HG03565 (cell line): ENCODE data around the gene STK24.
"Not testable (repeated sequence)": the region's sequence is repeated elsewhere in the genome, so short reads cannot be mapped to it uniquely, and the experiment has no call there.

Source experiments
- ATAC-seq: cut with Tn5 transposase; IDR thresholded peaks from one replicate; pipeline ENCODE4 v1.9.1; 2021; ENCODE audit warnings: mild to moderate bottlenecking, moderate library complexity; ENCODE audit not compliant: unreplicated experiment

Gene STK24

DNA sequence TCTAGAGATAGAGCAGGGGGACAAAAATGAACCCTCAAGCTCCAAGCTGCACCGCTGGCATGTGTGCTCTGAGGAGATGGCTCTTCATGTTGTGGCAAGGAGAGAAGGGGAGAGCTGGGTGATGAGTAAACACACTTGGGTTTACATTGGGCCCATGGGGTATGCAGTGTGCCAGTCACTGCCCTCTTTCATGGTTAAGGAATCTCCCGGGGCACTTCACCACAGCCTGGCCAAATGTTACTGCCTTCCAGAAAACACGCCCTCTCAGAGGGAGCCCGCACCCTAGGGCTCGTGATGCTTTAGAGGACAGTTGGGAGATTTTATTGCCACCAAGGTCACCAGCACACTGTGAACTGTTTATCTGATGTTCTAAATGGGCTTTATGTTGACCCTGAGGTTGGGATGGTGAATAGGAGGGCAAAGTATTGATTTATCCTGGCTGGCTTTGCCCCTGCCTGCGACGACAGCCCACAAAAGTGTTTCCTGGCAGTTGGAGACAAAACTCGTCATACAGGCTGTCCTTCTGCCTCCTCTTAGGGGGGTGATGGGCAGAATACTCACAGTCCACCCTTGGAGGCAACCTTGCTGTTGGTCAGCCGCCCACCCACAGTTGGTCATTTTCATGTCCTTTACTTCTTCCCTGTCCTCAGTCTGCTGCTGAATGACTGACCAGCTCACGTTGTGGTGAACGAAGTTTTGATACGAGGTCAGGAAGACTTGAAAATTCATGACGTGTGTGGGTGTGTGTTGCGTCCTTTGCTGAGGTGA is 156.9 kb downstream of the STK24 start:
- ATAC-seq, result no peak

DNA sequence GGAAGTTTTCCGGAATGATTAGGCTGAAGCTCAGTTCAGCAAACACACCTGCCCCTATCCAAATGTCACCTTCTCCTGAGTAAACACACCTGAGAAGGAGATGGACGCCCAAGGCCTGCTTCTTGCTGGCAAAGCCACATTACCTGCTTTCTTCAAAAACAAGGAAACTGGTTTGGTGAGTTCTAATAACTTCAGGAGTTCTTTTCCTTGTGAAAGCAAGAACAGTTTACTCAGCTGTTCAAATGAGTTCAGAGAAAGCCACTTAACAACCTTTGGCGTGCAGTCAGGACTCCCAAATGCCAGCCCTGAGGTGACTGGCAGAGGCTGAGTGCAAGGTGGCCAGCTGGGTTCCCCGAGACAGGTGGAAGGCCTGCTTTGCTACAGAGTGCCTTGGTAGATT is 160.5 kb downstream of the STK24 start:
- ATAC-seq, result no peak

DNA sequence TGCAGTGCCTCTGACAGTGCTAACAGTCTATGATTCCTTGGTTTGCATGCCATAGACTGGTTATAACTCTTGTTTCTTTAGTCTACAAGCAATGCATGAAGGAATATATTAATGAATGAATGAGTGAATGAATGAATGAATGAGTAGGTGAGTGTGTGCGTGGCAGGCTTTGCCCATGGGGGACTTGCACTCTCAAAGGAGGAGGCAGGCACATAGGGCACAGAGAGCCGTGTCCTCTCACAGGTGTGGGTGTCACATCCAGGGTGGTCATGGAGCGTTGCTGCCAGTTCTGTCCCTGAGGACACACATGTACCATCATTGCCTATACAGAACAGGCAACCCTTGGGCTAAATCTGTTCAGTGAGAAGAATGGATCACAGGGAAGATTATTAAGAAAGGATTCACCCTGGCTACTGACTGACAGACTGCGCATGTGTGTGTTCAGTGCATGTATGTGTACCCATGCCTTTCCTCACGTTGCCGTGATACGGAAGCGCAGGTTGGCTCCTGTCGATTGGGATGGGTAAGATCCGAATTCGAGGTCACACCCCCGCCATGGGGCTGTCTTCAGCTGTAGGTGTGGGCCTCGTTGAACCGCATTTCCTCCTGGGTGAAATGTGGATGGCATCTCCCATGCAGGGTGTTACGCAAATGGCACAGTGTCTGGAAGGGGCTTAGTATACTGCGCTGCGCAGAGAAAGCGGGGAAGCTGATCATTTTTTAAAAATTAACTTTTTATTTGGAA is 161.4 kb downstream of the STK24 start:
- ATAC-seq, result no peak

DNA sequence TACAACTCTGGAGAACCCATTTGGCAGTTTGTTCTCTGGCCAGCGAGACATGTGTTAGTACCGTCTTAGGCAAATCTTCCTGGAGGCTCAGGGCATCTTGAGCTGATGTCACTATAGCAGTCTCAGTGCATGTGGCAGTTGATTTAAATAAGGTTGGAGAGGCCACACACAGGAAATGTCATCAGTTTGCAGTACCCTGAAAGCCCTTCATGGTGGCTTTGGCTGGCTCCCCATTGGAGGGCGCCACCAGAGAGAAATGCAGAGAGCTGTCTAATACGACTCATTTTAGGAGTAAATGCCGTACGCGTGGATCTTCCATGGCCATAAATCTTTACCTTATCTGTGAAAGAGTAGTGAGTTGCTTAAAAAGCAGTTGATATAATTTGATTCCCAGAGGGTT is 163.1 kb downstream of the STK24 start:
- ATAC-seq, result no peak

DNA sequence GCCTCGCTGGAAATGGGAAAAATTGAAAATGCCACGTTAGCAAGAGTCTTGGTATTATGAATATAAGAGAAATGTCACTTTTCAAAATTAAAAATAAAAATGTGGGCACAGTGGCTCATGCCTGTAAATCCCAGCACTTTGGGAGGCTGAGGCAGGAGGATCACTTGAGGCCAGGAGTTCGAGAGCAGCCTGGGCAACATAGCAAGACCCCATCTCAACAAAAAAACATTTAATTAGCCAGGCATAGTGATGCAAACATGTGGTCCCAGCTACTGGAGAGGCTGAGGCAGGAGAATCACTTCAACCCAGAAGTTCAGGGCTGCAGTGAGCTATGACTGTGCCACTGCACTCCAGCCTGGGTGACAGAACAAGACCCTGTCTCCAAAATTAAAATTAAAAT is 163.6 kb downstream of the STK24 start:
- not testable (repeated sequence) for ATAC-seq

DNA sequence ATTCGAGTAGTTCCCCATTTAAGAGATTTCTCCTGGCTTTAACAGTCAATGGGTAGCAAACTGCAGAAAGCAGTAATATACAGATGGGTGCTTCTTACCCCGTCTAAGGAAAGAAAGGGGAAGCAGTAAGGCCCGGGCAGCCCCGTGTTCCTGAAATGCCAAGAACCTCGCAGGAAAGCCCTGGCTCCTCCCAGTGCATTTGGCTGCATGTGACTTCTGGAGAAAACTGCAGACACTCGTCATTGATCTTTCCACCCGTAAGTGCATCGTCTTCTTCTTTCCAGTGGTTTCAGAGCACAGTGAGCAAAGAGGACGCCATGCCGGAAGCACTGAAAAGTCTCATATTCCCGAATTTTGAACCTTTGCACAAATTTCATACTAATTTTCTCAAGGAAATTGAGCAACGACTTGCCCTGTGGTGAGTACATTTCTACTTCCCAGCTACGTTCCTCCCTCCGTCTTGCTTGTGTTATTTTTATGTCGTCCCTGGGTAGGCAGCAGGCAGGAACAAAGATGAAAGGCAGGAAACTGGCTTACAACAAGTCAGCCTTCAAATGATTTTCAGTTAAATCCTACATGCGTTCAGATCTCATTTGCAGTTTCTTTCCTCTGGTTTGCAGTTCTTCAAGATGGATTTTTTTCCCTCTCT is 165.2 kb downstream of the STK24 start:
- ATAC-seq, result no peak

DNA sequence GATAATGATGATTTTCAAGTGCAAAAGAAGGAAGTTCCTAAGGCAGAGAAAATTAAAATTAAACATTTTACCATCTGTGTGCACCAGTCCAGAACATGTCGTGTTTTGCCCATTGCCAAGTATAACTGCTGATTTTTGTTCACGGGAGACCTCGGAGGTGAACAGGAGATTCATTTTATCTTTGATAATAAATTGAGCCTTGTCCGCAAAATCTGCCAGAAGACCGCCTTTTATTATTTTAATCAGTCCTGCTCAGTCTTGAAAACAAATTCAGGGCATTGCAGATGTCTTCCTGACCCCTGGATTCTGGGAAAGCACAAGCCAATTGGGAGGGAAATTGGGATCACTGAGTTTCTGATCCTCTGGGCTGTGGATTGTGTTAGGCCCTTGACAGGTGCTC is 165.9 kb downstream of the STK24 start:
- no peak for ATAC-seq

DNA sequence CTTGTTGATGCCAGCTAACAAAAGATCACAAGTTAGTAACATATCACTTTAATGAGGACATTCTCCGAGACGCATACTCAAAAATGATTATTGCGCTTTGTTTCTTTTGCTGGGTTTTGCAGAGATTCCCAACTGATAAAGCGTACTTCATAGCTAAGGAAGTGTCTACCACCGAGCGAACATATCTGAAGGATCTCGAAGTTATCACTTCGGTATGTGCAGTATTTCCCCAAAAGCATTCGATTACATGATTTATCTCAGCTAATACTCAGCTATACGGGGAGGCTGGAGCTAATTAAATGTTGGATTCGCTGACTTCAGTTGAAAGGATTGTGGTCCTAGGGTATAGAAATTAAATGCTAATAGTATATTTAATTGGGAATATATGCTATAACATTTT is 166.3 kb downstream of the STK24 start:
- ATAC-seq, result no peak

DNA sequence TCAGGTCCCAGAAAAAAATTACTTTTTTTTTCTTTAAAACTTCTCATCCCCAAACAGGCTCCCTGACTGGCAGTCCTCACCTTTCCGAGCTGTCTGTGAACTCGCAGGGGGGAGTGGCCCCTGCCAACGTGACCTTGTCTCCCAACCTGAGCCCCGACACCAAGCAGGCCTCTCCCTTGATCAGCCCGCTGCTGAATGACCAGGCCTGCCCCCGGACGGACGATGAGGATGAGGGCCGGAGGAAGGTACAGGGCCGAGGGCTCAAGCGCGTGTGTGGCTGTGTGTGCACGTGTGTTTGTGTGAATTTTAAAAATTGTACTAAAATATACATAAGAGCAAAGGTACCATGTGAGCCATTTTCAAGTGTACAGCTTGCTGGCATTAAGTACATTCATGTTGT is 167.6 kb downstream of the STK24 start:
- ATAC-seq, result no peak

DNA sequence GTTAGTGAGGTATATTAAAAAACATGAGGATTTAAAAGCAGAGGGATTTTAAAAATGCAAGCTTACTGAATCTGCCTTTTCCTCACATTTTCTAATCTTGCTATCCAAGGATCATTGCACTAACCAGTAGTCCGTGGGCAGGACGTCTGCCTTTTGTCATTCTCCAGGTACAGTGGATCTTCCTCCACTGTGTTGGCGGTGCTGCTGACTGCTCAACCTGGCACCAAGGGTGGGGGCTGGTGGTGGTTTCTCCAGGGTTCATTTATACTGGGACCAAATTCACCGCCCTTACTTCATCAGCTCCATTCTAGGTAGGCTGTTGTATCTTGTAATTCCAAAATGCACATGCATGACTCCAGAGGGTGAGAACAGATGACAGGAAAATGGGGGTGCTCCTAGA is 169.3 kb downstream of the STK24 start:
- no peak for ATAC-seq

DNA sequence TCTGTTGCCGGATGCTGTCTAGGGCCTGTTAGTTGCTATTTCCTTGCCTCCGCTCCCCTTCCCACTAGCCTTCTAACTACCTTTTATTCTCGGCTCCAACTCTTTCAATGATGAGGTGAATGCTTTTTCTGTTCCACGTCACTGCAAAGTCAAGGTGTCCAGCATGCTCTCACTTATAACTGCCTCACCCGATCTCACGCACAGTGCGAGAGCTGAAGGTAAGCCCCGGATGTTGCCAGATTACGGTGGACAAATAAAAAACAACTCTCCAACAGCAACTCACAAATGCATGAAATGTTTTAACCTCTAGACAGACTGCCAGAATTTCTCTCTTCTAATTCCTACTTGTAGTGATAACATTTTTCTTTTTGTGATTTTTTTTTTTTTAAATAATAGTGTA is 169.9 kb downstream of the STK24 start:
- ATAC-seq, result no peak

DNA sequence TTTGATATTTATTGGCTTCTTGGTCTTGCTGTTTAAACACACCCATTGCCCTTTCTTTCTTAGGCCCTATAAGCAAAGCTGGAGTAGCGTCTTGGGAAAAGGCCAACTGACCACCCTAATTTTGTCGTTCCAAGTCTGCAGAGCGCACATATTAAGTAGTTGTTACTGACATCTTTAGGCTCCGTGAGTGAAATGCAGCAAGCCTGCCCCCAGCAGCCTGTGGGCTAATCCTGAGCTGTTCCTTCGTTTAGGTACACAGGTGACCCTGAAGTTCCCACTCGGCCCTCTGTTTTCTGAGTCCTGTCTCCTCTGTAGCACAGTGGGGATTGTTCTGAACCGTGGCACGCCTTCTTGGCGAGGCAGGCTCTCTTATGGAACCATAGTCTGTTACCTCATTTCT is 170.5 kb downstream of the STK24 start:
- ATAC-seq, result no peak

DNA sequence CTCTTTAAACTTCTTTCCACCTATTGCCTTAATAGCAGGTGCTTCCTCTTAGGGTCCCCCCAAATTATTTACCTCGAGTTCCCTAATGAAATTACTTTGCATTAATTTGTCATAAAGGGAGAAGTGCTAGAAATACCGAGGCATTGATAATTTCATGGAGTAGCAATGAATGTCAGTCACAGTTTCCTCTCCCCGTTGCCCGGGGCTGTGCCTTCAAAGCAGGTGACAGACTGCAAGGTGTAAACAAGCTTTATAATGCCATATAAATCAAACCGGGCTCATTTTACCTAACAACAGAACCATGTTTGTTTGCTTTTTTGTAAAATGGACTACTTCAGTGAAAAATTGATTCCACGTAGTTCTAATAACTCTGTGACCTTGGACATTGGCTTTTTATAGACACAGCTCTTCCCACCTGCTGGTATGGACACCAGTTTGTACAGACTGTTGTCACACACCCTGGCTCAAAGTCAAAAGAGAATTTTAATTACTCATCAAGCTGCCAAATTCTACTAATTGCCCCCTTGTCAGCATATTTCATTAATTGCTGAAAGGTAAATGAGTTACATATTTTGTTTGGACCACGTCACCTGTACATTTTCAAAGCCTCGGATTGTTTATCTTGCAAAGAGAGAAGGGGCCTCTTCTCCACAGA is 171.1 kb downstream of the STK24 start:
- no peak for ATAC-seq

DNA sequence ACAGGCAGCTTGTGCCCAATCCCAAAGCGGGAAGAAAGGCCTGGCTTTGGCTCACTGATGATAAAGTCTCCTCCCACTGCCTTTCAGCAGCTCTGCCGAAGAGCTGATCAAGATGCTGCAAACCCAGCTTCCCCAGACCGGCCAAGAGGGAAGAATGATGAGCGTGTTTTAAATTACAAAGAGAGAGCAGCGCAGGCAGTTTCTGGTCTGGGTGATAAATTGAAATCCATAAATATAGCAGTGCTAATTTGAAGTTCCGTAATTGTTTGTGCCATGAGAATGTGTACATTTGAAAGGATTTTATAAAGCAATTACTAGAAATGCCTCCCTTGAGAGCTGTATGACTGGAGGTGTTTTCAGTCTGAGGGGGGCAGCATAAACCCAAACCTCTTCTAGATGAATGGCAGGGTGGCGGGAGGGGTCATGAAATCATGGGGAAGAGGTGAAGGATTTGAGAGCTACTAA is 171.8 kb downstream of the STK24 start:
- no peak for ATAC-seq

DNA sequence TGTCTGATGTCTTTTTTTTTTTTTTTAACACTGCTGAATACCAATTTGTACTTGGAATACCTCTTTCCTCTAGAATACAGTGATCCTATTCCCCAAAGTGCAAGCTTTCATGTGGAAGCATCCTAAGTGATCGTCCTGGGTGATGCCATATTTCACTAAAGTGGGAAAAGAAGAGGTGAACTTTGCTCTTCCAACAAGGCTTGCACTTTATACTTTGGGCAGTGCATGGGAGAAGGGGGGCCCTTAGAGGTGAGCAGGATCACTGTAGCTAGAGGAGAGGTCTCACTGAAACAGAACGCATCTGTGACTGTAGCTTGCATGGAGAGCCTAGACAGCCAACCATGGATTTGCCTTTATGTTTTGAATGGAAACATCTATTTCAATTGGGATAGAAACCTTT is 173.8 kb downstream of the STK24 start:
- ATAC-seq, result no peak

DNA sequence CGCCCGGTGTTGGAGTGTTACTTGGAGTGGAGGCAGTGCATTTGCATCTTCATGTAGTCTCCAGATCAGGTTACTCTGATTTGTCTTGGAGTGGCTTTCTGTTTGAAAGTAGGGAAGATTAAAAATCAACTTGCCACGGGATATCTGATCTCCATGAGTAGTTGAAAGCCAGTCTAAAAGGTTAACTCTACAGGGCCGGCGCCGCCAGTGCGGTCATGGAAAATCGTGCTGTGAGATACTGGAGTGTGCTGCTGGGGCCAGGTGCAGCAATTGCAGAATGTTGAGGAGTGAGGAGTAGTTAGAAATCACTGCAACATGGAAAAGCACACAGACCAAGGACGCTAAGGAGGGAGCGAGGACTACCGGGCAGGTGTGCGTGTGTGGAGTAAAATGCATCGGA is 175.0 kb downstream of the STK24 start:
- ATAC-seq, result no peak

DNA sequence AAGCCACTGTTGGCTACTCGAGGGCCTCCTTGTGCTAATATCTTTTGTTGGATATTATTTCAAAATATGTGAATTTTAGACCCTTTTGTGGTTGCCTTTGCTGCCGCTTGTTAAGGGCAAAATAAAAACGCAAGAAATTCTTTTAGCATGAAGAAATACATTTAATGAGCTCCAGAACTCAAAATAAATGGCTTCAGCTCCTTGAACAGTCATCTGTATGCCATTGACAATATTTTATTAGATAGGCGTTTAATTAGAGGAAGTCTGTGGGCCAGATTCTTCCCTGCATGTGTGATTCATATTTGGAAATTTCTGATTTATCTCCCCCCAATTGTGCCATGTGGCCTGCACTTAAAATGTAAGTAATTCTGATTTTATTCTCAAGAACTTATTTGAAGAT is 177.2 kb downstream of the STK24 start:
- no peak for ATAC-seq

DNA sequence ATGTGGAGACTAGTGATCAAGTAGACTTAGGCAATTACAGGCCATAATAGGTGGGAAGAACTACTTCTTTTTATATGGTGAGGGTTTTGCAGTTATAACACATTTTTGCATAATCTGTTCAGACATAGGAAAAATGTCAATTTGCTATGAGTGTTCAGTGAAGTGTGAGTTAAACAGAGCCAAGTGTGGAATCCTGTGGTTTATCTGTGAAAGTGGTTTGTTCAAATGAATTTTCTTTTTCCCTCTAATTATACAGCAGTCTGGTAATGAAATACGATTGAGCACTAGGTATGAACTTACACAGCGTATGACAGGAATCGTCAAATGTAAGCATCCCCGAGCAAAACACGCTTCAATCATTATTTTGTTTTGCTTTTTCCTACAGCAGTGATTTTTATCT is 178.3 kb downstream of the STK24 start:
- no peak for ATAC-seq

DNA sequence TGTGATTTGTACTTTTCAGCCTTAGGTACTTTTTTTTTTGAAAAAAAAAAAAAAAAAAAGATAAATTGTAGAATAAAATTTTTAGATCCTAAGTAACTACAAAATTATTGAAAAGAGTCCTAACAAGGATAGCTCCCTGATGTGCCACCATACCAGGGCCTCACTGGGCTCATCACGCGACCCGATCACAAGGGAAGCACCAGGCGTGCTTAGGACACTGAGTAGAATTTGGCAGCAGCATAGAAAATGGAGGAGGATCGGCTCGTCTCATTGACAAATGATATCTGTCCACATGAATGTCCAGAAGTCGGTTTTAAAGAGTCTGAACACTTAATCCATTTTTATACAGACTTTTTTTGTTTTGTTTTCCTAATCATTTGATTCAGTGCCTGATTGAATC is 179.0 kb downstream of the STK24 start:
- no peak for ATAC-seq

DNA sequence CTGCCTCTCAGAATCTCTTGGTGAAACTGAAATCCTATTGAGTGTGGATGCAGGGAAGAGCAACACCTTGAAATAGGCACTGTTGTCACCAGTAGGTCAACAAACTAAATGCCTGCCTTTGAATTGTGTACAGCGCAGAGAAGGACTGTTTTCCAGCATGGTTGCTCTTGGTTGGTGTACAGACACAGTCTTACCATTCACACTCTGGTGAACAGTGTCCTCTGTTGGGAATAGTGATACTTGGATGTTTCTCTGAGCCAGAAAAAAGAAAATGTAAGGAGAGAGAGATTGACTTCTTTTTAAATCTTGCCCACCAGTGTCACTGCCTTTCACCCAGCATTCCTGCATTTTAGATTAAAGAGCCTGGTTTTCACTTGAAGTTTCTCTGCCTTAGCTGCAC is 179.7 kb downstream of the STK24 start:
- ATAC-seq, result no peak

DNA sequence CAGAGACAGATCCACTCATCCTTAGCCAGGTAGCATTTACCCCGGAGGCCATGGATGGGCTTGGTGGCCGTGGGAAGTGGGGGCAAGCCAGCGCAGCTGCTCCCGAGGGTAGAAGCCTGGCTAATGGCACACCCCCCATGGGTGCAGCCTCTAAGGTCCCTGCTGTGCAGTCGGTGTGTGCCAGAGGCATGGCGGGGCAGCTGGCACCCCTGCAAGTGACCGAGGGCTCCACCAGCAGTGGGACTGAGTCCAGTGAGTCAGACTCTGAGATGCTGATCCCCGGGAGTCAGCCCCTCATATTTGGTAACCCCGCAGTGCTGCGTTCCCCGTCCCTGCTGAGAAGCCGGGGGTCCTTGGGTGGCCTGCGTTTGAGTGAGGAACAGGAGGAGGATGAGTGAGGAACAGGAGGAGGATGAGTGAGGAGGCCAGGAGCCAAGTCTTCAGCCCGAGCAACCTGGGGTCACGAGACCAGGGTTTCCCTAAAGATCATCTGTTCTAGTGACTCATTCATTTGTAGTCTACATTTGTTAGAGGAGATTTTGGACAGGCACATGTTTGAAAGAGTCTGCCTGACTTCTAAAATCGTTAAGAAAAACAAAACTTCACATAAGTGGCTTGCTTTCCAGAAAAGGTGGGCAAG is 180.7 kb downstream of the STK24 start:
- no peak for ATAC-seq
